ENCODE measurements around the gene PRSS38. TPM values are rescaled to one million over a fixed set of nuclear protein-coding genes. Genes with fewer than 3 reads are reported as not detected.

PRSS38 gene
- total RNA-seq, 2 experiments from 2014 or later = not detected

DNA sequence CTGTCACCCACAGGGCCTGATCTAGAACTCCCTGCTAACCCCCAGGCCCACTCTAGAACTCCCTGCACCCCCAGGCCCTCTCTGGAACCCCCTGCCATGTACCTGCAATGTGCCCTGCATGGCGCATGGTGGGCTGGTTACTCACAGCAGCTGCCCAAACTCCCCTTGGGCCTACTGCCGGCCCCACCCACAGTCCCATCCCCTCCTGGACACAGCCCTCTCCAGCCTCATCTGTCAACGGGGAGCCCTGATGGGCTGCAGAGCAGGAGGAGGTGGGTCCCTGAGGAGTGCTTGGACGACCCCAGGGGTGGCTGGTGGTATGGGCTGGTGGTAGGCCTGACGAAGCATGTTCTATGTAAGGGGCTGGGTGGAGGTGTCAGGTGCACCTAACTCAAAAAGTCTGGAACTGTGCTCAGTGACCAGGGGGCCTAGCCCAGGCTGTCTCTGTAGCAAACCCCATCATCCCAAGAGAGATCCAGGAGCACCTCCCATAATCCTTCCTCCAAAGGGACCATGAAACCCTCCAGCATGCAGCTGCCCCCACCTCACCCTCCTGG lies 19.0 kb upstream of the PRSS38 start:
- Histone ChIP-seq H3K9me3 (ENCODE audit: control insufficient read depth in 1 of 2, insufficient read depth in 1 of 2, low read length in 2 of 2) (no peaks in the 10 kb centered on the region), H3K4me3 (ENCODE audit: low read length) (no peak overlapping the region), H3K36me3 (ENCODE audit: insufficient read depth, low read length) (no peaks in the 10 kb centered on the region), H3K4me1 (ENCODE audit: insufficient read depth, low read length) (no peaks in the 10 kb centered on the region), H3K27ac (ENCODE audit: low read depth in 1 of 2, low read length in 2 of 2) (no peak overlapping the region), H3K27me3 (ENCODE audit: control insufficient read depth in 1 of 2, insufficient read depth in 2 of 2, low read length in 2 of 2) (no peaks in the 10 kb centered on the region)
- Mint-ChIP-seq H3K4me1 (ENCODE audit: low read depth) (peaks cover 7% of the 10 kb centered on the region), H3K27ac (no peak overlapping the region), H3K4me3 (no peak overlapping the region), H3K9me3 (no peaks in the 10 kb centered on the region), H3K36me3 (ENCODE audit: low read depth) (no peaks in the 10 kb centered on the region), H3K27me3 (no peaks in the 10 kb centered on the region)
- no peak for DNase-seq
- intact Hi-C loops (cut with DNase I, micrococcal nuclease) = no loop called here
- ChIA-PET CTCF (no interaction called here), POLR2A (no interaction called here)
- no peak for ATAC-seq (ENCODE audit: poor library complexity)
- TF ChIP-seq, protein P1, sequence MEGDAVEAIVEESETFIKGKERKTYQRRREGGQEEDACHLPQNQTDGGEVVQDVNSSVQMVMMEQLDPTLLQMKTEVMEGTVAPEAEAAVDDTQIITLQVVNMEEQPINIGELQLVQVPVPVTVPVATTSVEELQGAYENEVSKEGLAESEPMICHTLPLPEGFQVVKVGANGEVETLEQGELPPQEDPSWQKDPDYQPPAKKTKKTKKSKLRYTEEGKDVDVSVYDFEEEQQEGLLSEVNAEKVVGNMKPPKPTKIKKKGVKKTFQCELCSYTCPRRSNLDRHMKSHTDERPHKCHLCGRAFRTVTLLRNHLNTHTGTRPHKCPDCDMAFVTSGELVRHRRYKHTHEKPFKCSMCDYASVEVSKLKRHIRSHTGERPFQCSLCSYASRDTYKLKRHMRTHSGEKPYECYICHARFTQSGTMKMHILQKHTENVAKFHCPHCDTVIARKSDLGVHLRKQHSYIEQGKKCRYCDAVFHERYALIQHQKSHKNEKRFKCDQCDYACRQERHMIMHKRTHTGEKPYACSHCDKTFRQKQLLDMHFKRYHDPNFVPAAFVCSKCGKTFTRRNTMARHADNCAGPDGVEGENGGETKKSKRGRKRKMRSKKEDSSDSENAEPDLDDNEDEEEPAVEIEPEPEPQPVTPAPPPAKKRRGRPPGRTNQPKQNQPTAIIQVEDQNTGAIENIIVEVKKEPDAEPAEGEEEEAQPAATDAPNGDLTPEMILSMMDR (IDR thresholded peaks at IDR 0.05) = no peak

DNA sequence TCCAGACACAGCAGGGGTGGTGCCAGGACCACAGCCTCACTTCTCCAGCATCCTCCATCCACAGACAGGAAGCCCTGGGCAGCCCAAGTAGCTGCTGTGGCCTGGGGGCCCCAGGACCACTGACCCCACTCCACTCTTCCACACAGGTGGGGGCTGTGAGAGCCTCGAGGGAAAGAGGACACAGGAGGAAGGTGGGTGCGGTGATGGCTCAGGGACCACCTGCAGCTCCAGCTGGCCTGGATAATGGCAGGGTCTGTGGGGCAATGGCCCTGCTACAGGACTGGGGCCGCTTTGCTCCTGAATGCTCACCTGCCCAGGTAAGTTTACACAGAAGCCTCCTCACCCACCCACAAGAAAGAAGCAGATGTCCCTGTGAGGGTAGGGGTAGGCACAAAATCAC lies 18.3 kb upstream of the PRSS38 start:
- TF ChIP-seq, protein P1 (IDR thresholded peaks at IDR 0.05) = no peak
- Mint-ChIP-seq H3K36me3 (ENCODE audit: low read depth) (no peaks in the 10 kb centered on the region), H3K4me3 (no peak overlapping the region), H3K4me1 (ENCODE audit: low read depth) (peaks cover under 1% of the 10 kb centered on the region), H3K9me3 (no peaks in the 10 kb centered on the region), H3K27ac (no peak overlapping the region), H3K27me3 (no peaks in the 10 kb centered on the region)
- no peak overlapping the region for H3K27ac ChIP-seq (ENCODE audit: low read depth in 1 of 2, low read length in 2 of 2)
- no peaks in the 10 kb centered on the region for H3K36me3 ChIP-seq (ENCODE audit: insufficient read depth, low read length)
- ChIA-PET POLR2A (no interaction called here), CTCF (no interaction called here)
- no peaks in the 10 kb centered on the region for H3K4me1 ChIP-seq (ENCODE audit: insufficient read depth, low read length)
- H3K9me3 ChIP-seq (ENCODE audit: control insufficient read depth in 1 of 2, insufficient read depth in 1 of 2, low read length in 2 of 2) = no peaks in the 10 kb centered on the region
- intact Hi-C loops (cut with DNase I, micrococcal nuclease) = no loop called here
- ATAC-seq (ENCODE audit: poor library complexity) (no peak), DNase-seq (no peak)
- no peaks in the 10 kb centered on the region for H3K27me3 ChIP-seq (ENCODE audit: control insufficient read depth in 1 of 2, insufficient read depth in 2 of 2, low read length in 2 of 2)
- no peak overlapping the region for H3K4me3 ChIP-seq (ENCODE audit: low read length)

DNA sequence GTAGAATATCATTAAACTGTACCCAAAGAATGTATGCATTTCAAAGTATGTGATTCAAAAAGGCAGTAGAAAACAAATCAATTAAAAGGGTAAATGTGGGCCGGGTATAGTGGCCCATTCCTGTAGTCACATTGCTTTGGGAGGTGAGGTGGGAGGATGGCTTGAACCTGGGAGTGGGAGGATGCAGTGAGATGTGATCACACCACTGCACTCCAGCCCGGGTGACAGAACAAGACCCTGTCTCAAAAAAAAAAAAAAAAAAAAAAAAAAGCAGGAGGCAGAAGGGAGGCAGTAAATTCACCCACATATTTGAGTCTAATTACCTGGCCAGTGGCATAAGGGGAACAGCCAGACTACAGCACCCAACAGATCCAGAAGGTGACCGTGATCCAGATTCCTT lies 17.9 kb upstream of the PRSS38 start:
- H3K27ac ChIP-seq (ENCODE audit: low read depth in 1 of 2, low read length in 2 of 2) = no peak overlapping the region
- H3K36me3 ChIP-seq (ENCODE audit: insufficient read depth, low read length) = no peaks in the 10 kb centered on the region
- H3K4me3 Mint-ChIP-seq = no peak overlapping the region
- CTCF ChIA-PET = no interaction called here
- TF ChIP-seq, protein P1 (IDR thresholded peaks at IDR 0.05) = no peak
- no peaks in the 10 kb centered on the region for H3K27me3 ChIP-seq (ENCODE audit: control insufficient read depth in 1 of 2, insufficient read depth in 2 of 2, low read length in 2 of 2)
- no peaks in the 10 kb centered on the region for H3K27me3 Mint-ChIP-seq
- no peaks in the 10 kb centered on the region for H3K36me3 Mint-ChIP-seq (ENCODE audit: low read depth)
- POLR2A ChIA-PET = no interaction called here
- H3K9me3 Mint-ChIP-seq = no peaks in the 10 kb centered on the region
- no peaks in the 10 kb centered on the region for H3K4me1 ChIP-seq (ENCODE audit: insufficient read depth, low read length)
- no peak overlapping the region for H3K4me3 ChIP-seq (ENCODE audit: low read length)
- H3K27ac Mint-ChIP-seq = no peak overlapping the region
- intact Hi-C loops (cut with DNase I, micrococcal nuclease) = no loop called here
- H3K4me1 Mint-ChIP-seq (ENCODE audit: low read depth) = no peaks in the 10 kb centered on the region
- ATAC-seq (ENCODE audit: poor library complexity) (no peak), DNase-seq (no peak)
- H3K9me3 ChIP-seq (ENCODE audit: control insufficient read depth in 1 of 2, insufficient read depth in 1 of 2, low read length in 2 of 2) = no peaks in the 10 kb centered on the region

Data from CD4-positive, alpha-beta T cell (primary cell).